Stimulated activated CD4-positive, alpha-beta T cell treated with anti-CD3 and anti-CD28 coated beads, Interleukin-4, amount 100 ng/mL, for 1 hour (primary cell): ENCODE measurements around the gene AFF3.

Experiments used
- DNase-seq: peaks from one replicate; pipeline ENCODE4 v3.0.0-alpha.2; 2020

Gene AFF3

GRCh38 chr2:99571533-99571932 is 570.9 kb downstream of the AFF3 start:
- no peak for DNase-seq

- no peak for DNase-seq
These were observed 571.4 kb downstream of the AFF3 start for GRCh38 chr2:99571021-99571420.

- DNase-seq: no peak
These were observed 573.0 kb downstream of the AFF3 start for GRCh38 chr2:99569386-99569785.

GRCh38 chr2:99565227-99565626 is 577.2 kb downstream of the AFF3 start:
- DNase-seq: no peak

- no peak for DNase-seq
These were observed 579.9 kb downstream of the AFF3 start for GRCh38 chr2:99562516-99562915.

GRCh38 chr2:99561804-99562203 is 580.6 kb downstream of the AFF3 start:
- no peak for DNase-seq

GRCh38 chr2:99559075-99559662 is 583.2 kb downstream of the AFF3 start:
- DNase-seq: peak; percentile 89

- DNase-seq: no peak
These were observed 587.0 kb downstream of the AFF3 start for GRCh38 chr2:99555404-99555803.

- DNase-seq: no peak
These were observed 587.5 kb downstream of the AFF3 start for GRCh38 chr2:99554871-99555270.

GRCh38 chr2:99554238-99554637 is 588.2 kb downstream of the AFF3 start:
- no peak for DNase-seq

- DNase-seq: no peak
These were observed 589.9 kb downstream of the AFF3 start for GRCh38 chr2:99552529-99552928.

GRCh38 chr2:99550368-99550767 is 592.0 kb downstream of the AFF3 start:
- no peak for DNase-seq

- DNase-seq: no peak
These were observed 596.8 kb downstream of the AFF3 start for GRCh38 chr2:99545604-99546003.

- no peak for DNase-seq
These were observed 597.3 kb downstream of the AFF3 start for GRCh38 chr2:99545066-99545465.

GRCh38 chr2:99544608-99545007 is 597.8 kb downstream of the AFF3 start:
- DNase-seq: no peak

GRCh38 chr2:99543247-99543646 is 599.1 kb downstream of the AFF3 start:
- DNase-seq: no peak

- no peak for DNase-seq
These were observed 604.4 kb downstream of the AFF3 start for GRCh38 chr2:99537910-99538485.

GRCh38 chr2:99524056-99524455 is 618.3 kb downstream of the AFF3 start:
- DNase-seq: no peak

GRCh38 chr2:99522157-99522556 is 620.2 kb downstream of the AFF3 start:
- no peak for DNase-seq

- no peak for DNase-seq
These were observed 621.6 kb downstream of the AFF3 start for GRCh38 chr2:99520813-99521212.

- no peak for DNase-seq
These were observed 622.2 kb downstream of the AFF3 start for GRCh38 chr2:99520195-99520594.

- DNase-seq: no peak
These were observed 628.0 kb downstream of the AFF3 start for GRCh38 chr2:99514357-99514756.

GRCh38 chr2:99512181-99512591 is 630.2 kb downstream of the AFF3 start:
- DNase-seq: no peak

GRCh38 chr2:99509387-99509786 is 633.0 kb downstream of the AFF3 start:
- DNase-seq: no peak
